ENCODE measurements around the gene ATG2B. TPM values are rescaled to one million over a fixed set of nuclear protein-coding genes. Genes with fewer than 3 reads are reported as not detected.

The ATG2B gene
- total RNA-seq, 4 donors from 2014 or later: 22.2 to 30.3 (median 28.6) TPM

DNA sequence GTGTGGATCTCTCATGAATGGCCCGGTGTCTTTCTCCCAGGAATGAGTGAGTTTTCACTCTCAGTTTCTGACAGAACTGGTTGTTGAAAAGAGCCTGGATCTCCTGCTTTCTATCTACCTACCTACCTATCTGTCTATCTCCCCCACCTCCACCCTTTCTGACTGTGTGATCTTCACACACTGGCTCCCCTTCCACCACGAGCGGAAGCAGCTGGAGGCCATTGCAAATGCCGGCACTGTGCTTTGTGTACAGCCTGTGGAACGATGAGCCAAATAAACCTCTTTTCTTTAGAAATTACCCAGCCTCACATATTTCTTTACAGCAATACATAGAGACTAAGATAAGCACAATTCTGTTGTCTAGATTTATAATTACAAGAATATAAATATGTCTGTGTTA lies 7.4 kb upstream of the ATG2B start:
- DNase-seq (no peak), ATAC-seq (no peak)
- in situ Hi-C loops (cut with MboI; ENCODE audit: low sequenced_read_pairs in 4 of 4) (no loop called here), intact Hi-C loops (cut with DNase I; ENCODE audit: low total_unique reads) (no loop called here)
- no peak overlapping the region for H3K4me3 ChIP-seq
- H3K27me3 ChIP-seq: no peaks in the 10 kb centered on the region
- H3K4me1 ChIP-seq: no peaks in the 10 kb centered on the region
- no peak overlapping the region for H3K27ac ChIP-seq
- H3K9me3 ChIP-seq: no peaks in the 10 kb centered on the region
- H3K36me3 ChIP-seq: no peaks in the 10 kb centered on the region
- TF ChIP-seq POLR2A (IDR thresholded peaks at IDR 0.05): no peak
- TF ChIP-seq, protein P1, sequence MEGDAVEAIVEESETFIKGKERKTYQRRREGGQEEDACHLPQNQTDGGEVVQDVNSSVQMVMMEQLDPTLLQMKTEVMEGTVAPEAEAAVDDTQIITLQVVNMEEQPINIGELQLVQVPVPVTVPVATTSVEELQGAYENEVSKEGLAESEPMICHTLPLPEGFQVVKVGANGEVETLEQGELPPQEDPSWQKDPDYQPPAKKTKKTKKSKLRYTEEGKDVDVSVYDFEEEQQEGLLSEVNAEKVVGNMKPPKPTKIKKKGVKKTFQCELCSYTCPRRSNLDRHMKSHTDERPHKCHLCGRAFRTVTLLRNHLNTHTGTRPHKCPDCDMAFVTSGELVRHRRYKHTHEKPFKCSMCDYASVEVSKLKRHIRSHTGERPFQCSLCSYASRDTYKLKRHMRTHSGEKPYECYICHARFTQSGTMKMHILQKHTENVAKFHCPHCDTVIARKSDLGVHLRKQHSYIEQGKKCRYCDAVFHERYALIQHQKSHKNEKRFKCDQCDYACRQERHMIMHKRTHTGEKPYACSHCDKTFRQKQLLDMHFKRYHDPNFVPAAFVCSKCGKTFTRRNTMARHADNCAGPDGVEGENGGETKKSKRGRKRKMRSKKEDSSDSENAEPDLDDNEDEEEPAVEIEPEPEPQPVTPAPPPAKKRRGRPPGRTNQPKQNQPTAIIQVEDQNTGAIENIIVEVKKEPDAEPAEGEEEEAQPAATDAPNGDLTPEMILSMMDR (IDR thresholded peaks at IDR 0.05 in 4 of 5, conservative IDR thresholded peaks at IDR 0.05 in 1 of 5): no peak

DNA sequence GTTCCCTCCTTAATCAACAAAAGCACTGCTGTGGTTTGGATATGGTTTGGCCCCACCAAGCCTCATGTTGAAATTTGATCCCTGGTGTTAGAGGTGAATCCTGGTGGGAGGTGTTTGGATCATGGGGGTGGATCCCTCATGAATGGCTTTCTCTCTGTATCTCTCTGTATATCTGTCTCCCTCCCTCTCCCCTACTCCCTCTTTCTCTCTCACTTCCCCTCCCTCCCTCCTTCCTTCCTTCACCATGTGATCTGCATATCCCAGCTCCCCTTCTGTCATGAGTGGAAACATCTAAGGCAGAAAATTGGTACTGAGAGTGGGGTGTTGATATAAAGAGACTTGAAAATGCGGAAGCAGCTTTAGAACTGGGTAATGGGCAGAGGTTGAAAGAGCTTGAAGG lies 5.4 kb upstream of the ATG2B start:
- no peaks in the 10 kb centered on the region for H3K27me3 ChIP-seq
- TF ChIP-seq POLR2A (IDR thresholded peaks at IDR 0.05): no peak
- TF ChIP-seq, protein P1 (IDR thresholded peaks at IDR 0.05 in 4 of 5, conservative IDR thresholded peaks at IDR 0.05 in 1 of 5): no peak
- H3K27ac ChIP-seq: no peak overlapping the region
- intact Hi-C loops (cut with DNase I; ENCODE audit: low total_unique reads): no loop called here
- in situ Hi-C loops (cut with MboI; ENCODE audit: low sequenced_read_pairs in 4 of 4): no loop called here
- peaks cover 9 to 10% of the 10 kb centered on the region in 2 donors for H3K4me1 ChIP-seq
- H3K9me3 ChIP-seq: no peaks in the 10 kb centered on the region
- H3K36me3 ChIP-seq: no peaks in the 10 kb centered on the region
- ATAC-seq (no peak), DNase-seq (no peak)
- no peak overlapping the region for H3K4me3 ChIP-seq

DNA sequence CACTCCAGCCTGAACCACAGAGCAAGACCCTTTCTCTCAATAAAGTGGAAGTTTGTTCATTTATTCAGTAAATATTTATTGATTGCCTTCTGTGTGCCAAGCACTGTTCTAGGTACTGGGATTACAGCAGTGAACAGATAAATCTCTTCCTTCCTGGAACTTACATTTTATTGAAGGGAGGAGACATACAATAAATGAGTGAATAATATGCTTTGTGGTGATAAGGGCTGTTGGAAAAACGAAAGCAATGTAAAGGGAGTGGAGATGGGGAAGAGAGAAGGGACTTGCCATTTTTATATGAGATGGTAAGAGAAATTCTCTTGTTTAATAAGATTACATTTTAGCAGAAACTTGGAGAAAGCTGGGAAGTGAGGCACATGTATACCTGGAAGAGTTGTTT lies 1.8 kb upstream of the ATG2B start:
- no peak for TF ChIP-seq POLR2A (IDR thresholded peaks at IDR 0.05)
- TF ChIP-seq, protein P1 (IDR thresholded peaks at IDR 0.05 in 4 of 5, conservative IDR thresholded peaks at IDR 0.05 in 1 of 5): no peak
- peaks cover 29 to 30% of the 10 kb centered on the region in 2 donors for H3K4me1 ChIP-seq
- H3K9me3 ChIP-seq: no peaks in the 10 kb centered on the region
- ATAC-seq (no peak), DNase-seq (no peak)
- no peak overlapping the region for H3K27ac ChIP-seq
- no peaks in the 10 kb centered on the region for H3K36me3 ChIP-seq
- in situ Hi-C loops (cut with MboI; ENCODE audit: low sequenced_read_pairs in 4 of 4): no loop called here
- H3K4me3 ChIP-seq: no peak overlapping the region
- H3K27me3 ChIP-seq: no peaks in the 10 kb centered on the region
- intact Hi-C loops (cut with DNase I; ENCODE audit: low total_unique reads): no loop called here

DNA sequence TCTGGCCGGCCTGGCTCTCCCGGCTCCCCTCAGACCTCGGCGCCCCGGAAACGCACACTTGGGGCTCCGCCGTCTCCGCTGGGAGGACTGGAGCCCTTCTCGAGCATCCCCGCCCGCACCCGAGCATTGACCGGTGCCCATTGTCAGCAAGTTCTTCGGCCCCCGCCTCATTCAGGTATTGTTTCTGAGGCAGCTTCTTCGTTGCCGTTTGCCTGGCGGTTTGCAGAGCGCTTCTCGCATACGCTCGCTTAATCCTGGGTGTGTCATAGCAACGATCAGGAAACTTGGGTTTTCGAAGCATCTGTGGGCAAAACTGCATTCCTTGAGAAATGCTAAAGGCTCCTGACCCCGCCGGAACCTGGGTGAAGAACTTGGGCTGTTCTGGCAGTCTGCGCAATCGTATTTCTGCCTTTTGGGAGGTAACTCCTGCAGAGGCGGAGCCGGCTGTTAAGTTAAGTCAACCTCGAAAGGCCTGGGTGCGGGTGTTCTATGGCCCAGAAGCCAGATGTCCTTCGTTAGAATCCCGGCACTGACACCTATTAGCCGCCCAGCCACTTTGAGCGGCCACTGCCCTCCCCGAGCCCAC lies 703 bp upstream of the ATG2B start:
- TF ChIP-seq, protein P1 (IDR thresholded peaks at IDR 0.05 in 4 of 5, conservative IDR thresholded peaks at IDR 0.05 in 1 of 5): no peak
- TF ChIP-seq POLR2A (IDR thresholded peaks at IDR 0.05): no peak
- H3K27me3 ChIP-seq: no peaks in the 10 kb centered on the region
- intact Hi-C loops (cut with DNase I; ENCODE audit: low total_unique reads) (loop anchor here (1.0 to 2.0 kb wide), 3 partner anchors 27 to 138 kb away; partner anchors contain the start of gene PAPOLA), in situ Hi-C loops (cut with MboI; ENCODE audit: low sequenced_read_pairs in 4 of 4) (no loop called here)
- no peaks in the 10 kb centered on the region for H3K36me3 ChIP-seq
- peak overlapping the region; percentile 93 to 96 (median 96) for H3K27ac ChIP-seq
- peaks cover 30 to 32% of the 10 kb centered on the region in 2 donors for H3K4me1 ChIP-seq
- DNase-seq (peak in 1 of 2 donors; percentile 4), ATAC-seq (no peak)
- peak overlapping the region; percentile 79 to 99 (median 88) for H3K4me3 ChIP-seq
- H3K9me3 ChIP-seq: no peaks in the 10 kb centered on the region

Data from gastrocnemius medialis (tissue), 4 donors.